HG02588 (cell line): ENCODE results near the gene ATP13A3.

Source experiments
- ATAC-seq: cut with Tn5 transposase; IDR thresholded peaks from one replicate; pipeline ENCODE4 v1.9.1; 2021; ENCODE audit warnings: mild to moderate bottlenecking, moderate library complexity; ENCODE audit not compliant: unreplicated experiment

ATP13A3 gene

DNA sequence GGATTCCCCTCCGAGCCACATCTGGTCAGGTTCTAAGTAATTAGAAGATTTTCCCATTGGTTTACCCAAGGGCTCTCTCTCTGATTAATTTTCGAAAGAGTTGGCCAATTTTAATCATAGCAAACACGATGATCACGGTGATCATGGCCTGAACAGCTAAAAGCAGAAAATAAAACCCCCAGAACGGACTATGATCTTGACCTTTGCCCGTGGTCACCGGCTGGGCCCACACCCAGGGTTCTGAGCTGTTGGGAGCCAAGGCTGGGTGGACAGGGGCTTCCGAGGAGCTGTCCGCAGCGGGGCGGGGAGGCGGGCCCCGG, 90.3 kb downstream of the ATP13A3 start:
- no peak for ATAC-seq

DNA sequence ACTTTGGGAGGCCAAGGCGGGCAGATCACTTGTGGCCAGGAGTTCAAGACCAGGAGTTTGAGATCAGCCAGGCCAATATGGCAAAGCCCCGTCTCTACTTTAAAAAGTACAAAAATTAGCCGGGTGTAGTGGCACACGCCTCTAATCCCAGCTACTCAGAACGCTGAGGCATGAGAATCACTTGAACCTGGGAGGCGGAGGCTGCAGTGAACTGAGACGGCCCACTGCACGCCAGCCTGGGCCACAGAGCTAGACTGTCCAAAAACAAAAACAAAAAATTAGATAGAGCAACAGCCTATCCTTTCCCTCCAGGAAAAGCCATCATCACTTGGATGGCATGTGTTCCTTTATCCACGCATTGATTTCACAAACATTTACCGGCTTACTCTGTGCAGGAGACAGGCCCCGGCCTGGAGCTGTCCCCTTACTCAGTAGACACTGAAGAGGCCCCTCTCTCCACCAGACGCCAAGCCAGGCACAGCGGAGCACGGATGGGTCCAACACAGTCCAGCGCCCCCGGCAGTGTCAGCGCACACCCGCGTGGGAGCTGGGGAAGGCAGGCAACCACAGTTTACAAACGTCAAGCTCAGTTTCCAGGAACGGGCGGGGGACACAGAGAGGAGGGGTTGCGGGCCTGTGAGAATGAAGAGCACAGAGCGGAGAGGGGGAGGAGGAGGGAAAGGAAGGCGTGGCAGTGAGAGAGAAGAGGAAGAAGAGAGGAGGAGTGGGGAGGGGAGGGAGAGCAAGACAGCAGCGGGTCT, 90.8 kb downstream of the ATP13A3 start:
- ATAC-seq, result no peak

DNA sequence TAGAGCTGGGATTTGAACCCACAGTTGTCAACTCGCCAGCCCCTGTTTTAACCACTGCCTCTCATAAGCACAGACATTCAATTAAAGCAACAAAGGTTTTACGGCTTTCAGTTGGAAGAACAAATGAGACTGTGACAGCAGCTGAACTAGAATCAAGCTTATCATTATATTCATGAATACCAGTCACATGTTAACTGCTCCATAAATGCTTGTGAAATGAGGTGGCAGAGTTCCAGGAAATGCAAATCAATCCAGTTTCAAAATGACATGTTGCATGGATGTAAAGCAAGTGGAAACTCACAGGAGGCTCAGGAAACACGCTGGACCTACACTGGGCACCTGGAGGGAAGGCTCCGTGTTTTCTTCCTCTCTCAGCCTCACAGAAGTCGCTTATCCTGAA, 91.6 kb downstream of the ATP13A3 start:
- no peak for ATAC-seq

- ATAC-seq, result no peak
Measured at GRCh38 chr3:194392576-194392975, 94.2 kb downstream of the ATP13A3 start.

DNA sequence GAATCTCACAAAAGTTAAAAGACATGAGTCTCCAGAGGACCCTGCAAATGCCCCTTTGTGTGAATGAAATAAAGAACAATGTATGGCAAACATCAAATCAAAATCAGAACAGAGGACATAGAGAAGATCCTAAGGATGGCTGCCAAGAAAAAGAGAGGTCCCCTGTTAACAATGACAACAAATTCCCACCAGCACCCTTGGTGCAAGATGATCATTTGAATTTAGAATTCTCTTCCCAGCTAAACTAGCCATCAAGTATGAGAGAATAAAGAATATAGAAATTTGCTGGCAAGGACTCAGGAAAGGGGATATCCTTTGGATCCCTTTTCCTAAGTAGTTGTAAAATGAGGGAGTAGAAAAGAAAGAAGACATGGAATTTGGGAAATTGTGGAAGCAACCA, 96.0 kb downstream of the ATP13A3 start:
- no peak for ATAC-seq

GRCh38 chr3:194389269-194389668, 97.5 kb downstream of the ATP13A3 start:
- ATAC-seq, result no peak

GRCh38 chr3:194387926-194388418, 98.8 kb downstream of the ATP13A3 start:
- no peak for ATAC-seq

DNA sequence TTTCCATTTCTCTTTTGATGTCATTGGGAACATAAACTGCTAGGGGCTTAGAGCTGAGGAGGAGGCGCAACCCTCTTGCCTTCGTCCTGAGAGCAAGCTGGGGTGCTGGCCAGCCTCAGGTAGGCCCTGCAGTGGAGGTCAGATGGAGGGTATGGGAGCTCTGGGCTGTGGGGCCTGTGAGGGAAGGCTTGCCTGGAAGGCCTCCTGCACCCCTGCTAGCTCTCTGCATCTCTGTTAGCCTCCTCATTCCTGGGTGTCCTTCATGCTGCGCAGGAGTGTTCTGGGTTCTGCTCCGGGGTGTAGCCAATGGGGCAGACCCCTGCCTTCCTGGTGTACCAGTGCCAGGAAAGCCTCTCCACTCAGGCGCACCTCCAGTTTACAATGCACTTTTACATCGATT, 99.5 kb downstream of the ATP13A3 start:
- no peak for ATAC-seq

DNA sequence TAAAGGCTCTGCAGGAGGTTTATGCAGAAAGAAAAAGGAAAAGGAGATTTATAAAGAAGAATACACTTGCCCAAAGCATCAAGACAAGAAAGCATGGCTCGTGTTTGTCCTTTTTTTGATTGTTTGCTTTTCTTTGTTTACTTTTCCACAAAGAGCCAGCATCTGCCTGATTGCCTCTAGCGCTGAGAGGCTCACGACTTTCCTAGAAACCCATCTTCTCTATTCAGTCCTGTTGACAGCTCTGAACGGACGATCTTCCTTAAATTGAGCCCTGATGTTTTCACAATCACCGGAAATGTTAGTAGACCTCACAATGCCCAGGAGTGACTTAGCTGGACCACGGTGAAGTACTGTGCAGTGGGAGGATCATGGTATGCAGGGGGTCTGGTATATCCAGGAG, 100.2 kb downstream of the ATP13A3 start:
- no peak for ATAC-seq

GRCh38 chr3:194386066-194386465, 100.7 kb downstream of the ATP13A3 start:
- no peak for ATAC-seq

GRCh38 chr3:194384569-194385001, 102.2 kb downstream of the ATP13A3 start:
- no peak for ATAC-seq

DNA sequence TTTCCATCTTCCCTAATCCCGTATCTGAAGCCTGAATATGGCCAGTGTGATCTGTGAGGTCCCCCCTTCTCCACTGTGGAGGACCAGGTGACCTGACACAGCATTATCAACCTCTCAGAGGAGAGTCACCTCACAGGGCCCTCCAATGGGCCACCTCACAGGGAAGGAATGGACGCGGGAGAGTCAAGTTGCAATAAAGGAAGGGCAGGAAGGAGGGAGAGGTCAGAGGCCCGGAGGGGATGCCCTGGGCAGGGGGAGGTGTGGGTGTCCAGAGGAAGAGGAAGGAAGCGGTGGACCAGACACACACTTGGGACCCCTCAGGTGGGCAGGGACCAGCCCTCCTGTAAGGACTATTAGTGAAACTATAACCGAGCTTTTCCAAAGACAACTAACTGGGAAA, 102.6 kb downstream of the ATP13A3 start:
- ATAC-seq, result no peak

DNA sequence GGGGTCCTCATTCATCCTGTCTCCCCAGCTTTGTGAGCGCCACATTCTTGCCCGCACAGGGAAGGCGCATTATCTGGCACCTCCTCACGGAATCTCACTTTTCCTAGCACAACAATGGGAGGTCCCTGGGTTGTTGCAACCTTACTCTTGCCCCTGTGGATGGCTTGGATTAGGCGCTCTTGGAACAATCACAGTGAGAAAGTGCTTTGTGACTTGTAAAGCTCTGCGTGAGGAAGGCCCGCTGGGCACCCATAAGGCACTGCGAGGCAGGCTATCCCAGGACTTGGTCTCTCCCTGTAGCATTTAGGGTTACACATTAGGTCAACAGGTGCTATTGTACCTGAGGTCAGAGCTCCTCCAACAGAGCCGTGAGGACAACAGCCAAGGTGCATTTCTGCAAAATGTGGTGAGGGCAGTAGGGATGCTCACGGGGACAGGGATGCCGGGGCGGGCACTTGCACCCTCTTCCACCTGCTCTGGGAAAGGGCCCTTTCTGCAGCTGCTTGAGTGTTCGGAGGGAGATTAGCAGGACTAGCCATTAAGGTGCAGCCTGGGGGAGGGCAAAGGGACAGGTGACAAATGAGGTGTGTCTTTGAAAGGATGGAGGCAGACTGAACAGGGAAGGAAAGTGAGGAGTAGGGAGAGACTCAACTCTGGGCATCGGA, 103.4 kb downstream of the ATP13A3 start:
- ATAC-seq, result no peak

- ATAC-seq, result no peak
Measured at GRCh38 chr3:194382892-194383223, 103.9 kb downstream of the ATP13A3 start.

DNA sequence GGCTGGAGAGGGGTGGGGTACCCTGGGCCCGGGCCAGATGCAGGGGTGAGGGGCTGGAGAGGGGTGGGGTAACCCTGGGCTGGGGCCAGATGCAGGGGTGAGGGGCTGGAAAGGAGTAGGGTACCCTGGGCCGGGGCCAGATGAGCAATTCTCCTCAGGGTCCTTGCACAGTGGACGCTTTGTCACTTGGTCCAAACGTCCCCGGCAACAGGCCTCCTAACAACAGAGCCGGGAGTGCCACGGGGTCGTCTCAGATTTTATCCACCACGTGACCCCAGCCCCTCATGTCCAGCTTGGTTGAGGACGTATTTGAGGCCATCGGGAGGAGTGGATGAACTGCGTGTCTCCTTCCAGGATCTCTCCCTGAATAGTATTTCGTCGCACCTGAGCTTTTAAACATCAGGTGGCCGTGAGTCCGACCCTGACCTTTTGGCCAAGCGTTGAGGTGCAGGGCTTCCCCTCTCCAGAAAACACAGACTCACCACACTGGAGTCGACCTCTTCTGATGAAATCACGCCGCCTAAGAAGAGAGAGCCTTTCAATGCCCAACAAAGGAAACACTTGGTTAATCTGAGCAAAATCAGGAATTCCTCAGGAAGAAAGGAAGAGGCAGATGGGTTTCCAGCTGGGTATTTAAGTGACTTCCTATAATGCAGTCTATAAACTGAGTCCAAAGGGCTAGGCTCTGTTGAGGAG, 104.5 kb downstream of the ATP13A3 start:
- ATAC-seq, result no peak

- ATAC-seq, result no peak
Measured at GRCh38 chr3:194381460-194381875, 105.3 kb downstream of the ATP13A3 start.

DNA sequence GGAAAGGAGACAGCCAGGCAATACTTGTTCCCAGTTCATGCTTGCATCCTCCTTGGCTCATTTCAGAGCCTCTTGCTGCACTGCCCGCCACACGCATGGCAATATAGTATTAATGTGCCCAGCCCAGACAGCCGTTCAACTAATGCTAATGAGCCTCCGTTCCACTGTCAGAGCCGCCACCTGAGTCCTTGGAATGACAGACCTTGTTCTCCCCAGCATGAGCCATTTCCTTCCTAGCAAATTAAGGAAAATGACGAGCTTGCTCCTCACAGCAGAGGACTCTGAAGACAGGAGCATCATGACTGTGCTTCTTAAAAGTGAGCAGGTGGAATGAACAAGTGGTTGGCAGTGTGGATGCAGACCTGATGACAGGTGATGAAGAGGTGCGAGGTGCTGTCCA, 106.5 kb downstream of the ATP13A3 start:
- no peak for ATAC-seq

GRCh38 chr3:194379651-194380050, 107.2 kb downstream of the ATP13A3 start:
- ATAC-seq, result no peak

- ATAC-seq, result no peak
Measured at GRCh38 chr3:194379231-194379630, 107.6 kb downstream of the ATP13A3 start.

GRCh38 chr3:194377708-194378107, 109.1 kb downstream of the ATP13A3 start:
- ATAC-seq, result no peak

DNA sequence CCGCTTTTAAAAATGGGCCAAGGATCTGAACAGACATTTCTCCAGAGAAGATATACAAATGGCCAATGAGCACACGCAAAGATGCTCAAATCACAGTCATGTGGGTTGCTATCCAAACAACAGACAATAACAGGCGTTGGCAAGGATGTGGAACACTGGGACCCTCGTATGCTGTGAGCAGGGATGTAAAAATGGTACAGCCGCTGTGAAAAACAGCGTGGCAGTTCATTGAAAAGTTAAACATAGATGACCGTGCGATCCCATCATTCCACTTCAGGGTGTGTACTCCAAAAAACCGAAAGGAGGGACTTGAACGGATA, 110.6 kb downstream of the ATP13A3 start:
- no peak for ATAC-seq
